RWPE1 (cell line): Measurements from ENCODE around the gene BRAF.

Source experiments
- CTCF ChIA-PET: fragments of 350-600 bp; sonication (Branson Sonifier 250); formaldehyde crosslinking; extraction: SDS; loops from one replicate; lab custom pipeline; 2021; lab: Yijun Ruan, JAX
- POLR2A ChIA-PET: fragments of 400-600 bp; formaldehyde crosslinking; extraction: SDS; loops from one replicate; lab custom pipeline; 2020; ENCODE audit warnings: antibody characterized with exemption; ENCODE audit not compliant: low non-redundant PET; lab: Yijun Ruan, JAX
- DNase-seq: peaks from one replicate; pipeline ENCODE4 v3.0.0; 2012; ENCODE audit warnings: low spot score
- H3K27ac ChIP-seq: fragments of 450-650 bp; 2 replicates; pipeline ENCODE4 v1.5.1; 2017
- TF ChIP-seq, protein P1 (sequence below): fragments of 450-650 bp; conservative IDR thresholded peaks from 2 replicates; pipeline ENCODE4 v1.5.1; 2017; ENCODE audit warnings: low read depth, mild to moderate bottlenecking

The BRAF gene

GRCh38 chr7:140810385-140810784, 114.3 kb downstream of the BRAF start:
- ChIA-PET CTCF (interaction anchor here (0.6 to 1.3 kb wide), 9 partner anchors 10 to 421 kb away, joined by 3 to 6 read pairs (median 4); partner anchors contain the start of gene BRAF), POLR2A (no interaction called here)
- no peak for DNase-seq
- TF ChIP-seq, protein P1, sequence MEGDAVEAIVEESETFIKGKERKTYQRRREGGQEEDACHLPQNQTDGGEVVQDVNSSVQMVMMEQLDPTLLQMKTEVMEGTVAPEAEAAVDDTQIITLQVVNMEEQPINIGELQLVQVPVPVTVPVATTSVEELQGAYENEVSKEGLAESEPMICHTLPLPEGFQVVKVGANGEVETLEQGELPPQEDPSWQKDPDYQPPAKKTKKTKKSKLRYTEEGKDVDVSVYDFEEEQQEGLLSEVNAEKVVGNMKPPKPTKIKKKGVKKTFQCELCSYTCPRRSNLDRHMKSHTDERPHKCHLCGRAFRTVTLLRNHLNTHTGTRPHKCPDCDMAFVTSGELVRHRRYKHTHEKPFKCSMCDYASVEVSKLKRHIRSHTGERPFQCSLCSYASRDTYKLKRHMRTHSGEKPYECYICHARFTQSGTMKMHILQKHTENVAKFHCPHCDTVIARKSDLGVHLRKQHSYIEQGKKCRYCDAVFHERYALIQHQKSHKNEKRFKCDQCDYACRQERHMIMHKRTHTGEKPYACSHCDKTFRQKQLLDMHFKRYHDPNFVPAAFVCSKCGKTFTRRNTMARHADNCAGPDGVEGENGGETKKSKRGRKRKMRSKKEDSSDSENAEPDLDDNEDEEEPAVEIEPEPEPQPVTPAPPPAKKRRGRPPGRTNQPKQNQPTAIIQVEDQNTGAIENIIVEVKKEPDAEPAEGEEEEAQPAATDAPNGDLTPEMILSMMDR: no peak
- H3K27ac ChIP-seq: no peak overlapping the region

DNA sequence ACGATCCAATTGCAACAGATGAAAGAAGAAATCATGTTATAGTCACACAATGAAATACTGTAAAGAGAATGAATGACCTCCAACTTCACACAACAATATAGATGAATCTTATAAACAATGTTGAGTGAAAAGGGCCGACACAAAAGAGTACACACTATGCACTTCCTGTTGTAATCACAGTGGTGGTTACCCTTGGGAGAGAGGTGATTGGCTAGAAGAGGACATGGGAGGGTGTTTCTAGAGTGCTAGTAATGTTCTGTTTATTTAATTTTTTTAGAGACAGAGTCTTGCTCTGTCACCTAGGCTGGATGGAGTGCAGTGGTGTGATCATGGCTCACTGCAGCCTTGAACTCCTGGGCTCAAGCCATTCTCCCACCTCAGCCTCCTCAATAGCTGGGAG, 145.8 kb downstream of the BRAF start:
- POLR2A ChIA-PET: no interaction called here
- CTCF ChIA-PET: interaction anchor here (0.6 kb wide), 1 partner anchor 10 kb away, joined by 4 read pairs; no protein-coding TSS in a partner anchor
- TF ChIP-seq, protein P1: no peak
- no peak for DNase-seq
- no peak overlapping the region for H3K27ac ChIP-seq

DNA sequence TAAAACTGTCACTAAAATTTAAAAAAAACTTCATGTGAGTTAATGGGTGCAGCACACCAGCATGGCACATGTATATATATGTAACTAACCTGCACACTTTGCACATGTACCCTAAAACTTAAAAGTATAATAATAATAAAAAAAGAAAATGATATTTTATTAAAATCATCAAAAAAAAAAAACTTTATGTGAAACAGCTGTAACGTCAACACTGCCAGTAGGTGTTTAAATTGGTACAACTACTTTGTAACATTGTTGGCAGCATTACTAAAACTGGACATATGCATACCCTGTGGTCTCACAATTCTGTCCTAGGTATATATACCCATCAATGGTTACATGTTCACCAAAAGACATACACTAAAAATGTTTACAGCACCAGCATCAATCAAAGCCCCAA, 146.2 kb downstream of the BRAF start:
- ChIA-PET CTCF (interaction anchor here (0.6 kb wide), 1 partner anchor 10 kb away, joined by 4 read pairs; no protein-coding TSS in a partner anchor), POLR2A (no interaction called here)
- DNase-seq: no peak
- H3K27ac ChIP-seq: no peak overlapping the region
- TF ChIP-seq, protein P1: no peak

DNA sequence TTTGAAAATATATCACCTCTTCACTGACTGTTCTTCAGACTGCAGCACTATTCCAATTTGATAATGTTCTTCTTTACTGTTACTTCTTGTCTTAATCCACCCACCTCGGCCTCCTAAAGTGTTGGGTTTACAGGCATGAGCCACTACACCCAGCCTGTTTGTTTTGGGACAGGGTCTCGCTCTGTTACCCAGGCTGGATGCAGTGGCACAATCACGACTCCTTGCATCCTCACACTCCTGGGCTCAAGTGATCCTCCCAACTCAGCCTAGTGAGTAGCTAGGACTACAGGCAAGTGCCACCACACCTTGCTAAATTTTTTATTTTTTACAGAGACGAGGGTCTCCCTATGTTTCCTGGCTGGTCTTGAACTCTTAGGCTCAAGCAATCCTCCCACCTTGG, 150.4 kb downstream of the BRAF start:
- TF ChIP-seq, protein P1: no peak
- H3K27ac ChIP-seq: no peak overlapping the region
- CTCF ChIA-PET: no interaction called here
- POLR2A ChIA-PET: no interaction called here
- no peak for DNase-seq

DNA sequence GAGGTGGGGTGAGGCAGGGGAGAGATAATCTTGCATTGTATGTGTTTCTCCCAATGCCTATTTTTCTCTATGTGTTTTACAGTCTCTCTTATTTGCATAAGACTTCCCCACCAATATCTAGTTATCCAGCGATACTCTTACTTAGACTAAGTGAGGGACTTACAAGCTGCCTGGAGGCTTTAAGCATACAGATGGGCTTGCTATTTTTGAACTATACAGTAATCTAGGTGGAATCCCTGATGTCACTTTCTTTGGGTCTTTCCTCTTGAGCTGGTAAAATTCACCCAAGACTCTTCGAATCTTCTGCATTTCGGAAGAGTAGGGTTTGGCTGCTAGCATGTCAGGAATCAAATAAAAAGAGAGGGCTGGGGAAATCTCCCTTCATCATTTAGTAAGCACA, 151.6 kb downstream of the BRAF start:
- ChIA-PET CTCF (no interaction called here), POLR2A (no interaction called here)
- no peak for DNase-seq
- H3K27ac ChIP-seq: no peak overlapping the region
- TF ChIP-seq, protein P1: no peak

GRCh38 chr7:140771826-140772225, 152.9 kb downstream of the BRAF start:
- TF ChIP-seq, protein P1: no peak
- no peak for DNase-seq
- H3K27ac ChIP-seq: no peak overlapping the region
- ChIA-PET POLR2A (no interaction called here), CTCF (no interaction called here)
